DOHH2 (cell line): ENCODE data around the gene THEM5.
"Not testable (repeated sequence)": the region's sequence is repeated elsewhere in the genome, so short reads cannot be mapped to it uniquely, and the experiment has no call there.

Experiments used
- H3F3A ChIP-seq: fragments of 200-600 bp; sonication (generic), shearing (Covaris generic); 2 replicates; pipeline ENCODE4 v1.6.0; 2016; ENCODE audit warnings: antibody characterized with exemption, mild to moderate bottlenecking; ENCODE audit not compliant: control insufficient read depth, insufficient read depth
- H3K27ac ChIP-seq: fragments of 200-600 bp; sonication (generic); 2 replicates; pipeline ENCODE4 v1.5.1; 2014; ENCODE audit warnings: low read depth, mild to moderate bottlenecking, low read length, moderate library complexity
- H3K27me3 ChIP-seq: fragments of 200-600 bp; sonication (generic); 2 replicates; pipeline ENCODE4 v1.6.1; 2014; ENCODE audit warnings: mild to moderate bottlenecking, low read length, mixed read lengths; ENCODE audit not compliant: control insufficient read depth
- H3K36me3 ChIP-seq: fragments of 200-600 bp; sonication (generic); 2 replicates; pipeline ENCODE4 v1.6.1; 2014; ENCODE audit warnings: mild to moderate bottlenecking, low read length, moderate library complexity, mixed read lengths; ENCODE audit not compliant: control insufficient read depth
- H3K4me1 ChIP-seq: fragments of 200-600 bp; sonication (generic); 2 replicates; pipeline ENCODE4 v1.6.1; 2014; ENCODE audit warnings: mild to moderate bottlenecking, low read length, mixed read lengths; ENCODE audit not compliant: control insufficient read depth
- H3K4me2 ChIP-seq: fragments of 200-600 bp; sonication (generic); 2 replicates; pipeline ENCODE4 v1.6.0; 2014; ENCODE audit warnings: mild to moderate bottlenecking, low read length, moderate library complexity
- H3K4me3 ChIP-seq: fragments of 200-600 bp; sonication (generic); 2 replicates; pipeline ENCODE4 v1.5.1; 2014; ENCODE audit warnings: mild to moderate bottlenecking, low read length, mixed read lengths
- H3K79me2 ChIP-seq: fragments of 200-600 bp; sonication (generic); 2 replicates; pipeline ENCODE4 v1.6.1; 2014; ENCODE audit warnings: mild to moderate bottlenecking, low read length, mixed read lengths; ENCODE audit not compliant: control insufficient read depth
- H3K9me2 ChIP-seq: fragments of 200-600 bp; sonication (generic); replicated peaks from 2 replicates; pipeline ENCODE4 v1.6.1; 2014; ENCODE audit warnings: mild to moderate bottlenecking, low read length, mixed read lengths; ENCODE audit not compliant: control insufficient read depth
- H3K9me3 ChIP-seq: fragments of 200-600 bp; sonication (generic); 2 replicates; pipeline ENCODE4 v1.6.1; 2014; ENCODE audit warnings: antibody characterized with exemption, low read length, mixed read lengths; ENCODE audit not compliant: control insufficient read depth, insufficient read depth
- H4K20me1 ChIP-seq: fragments of 200-600 bp; sonication (generic); 2 replicates; pipeline ENCODE4 v1.6.0; 2014; ENCODE audit warnings: low read depth, mild to moderate bottlenecking, antibody characterized with exemption, low read length, moderate library complexity; ENCODE audit not compliant: control insufficient read depth, insufficient read depth
- CTCF ChIP-seq: fragments of 200-600 bp; sonication (generic); IDR thresholded peaks from one replicate; pipeline ENCODE4 v1.5.1; 2014; ENCODE audit warnings: antibody characterized with exemption, mild to moderate bottlenecking, low read depth, low read length; ENCODE audit not compliant: poor library complexity, severe bottlenecking
- EZH2phosphoT487 ChIP-seq: fragments of 200-600 bp; sonication (generic); IDR thresholded peaks from 2 replicates; pipeline ENCODE4 v1.6.1; 2017; ENCODE audit warnings: borderline replicate concordance, mild to moderate bottlenecking, antibody characterized with exemption, low read length, moderate library complexity, mixed read lengths

THEM5 gene

GRCh38 chr1:151875419-151876097 lies 22.0 kb upstream of the THEM5 start:
- peaks cover 33% of the 10 kb centered on the region for H3K36me3 ChIP-seq
- H4K20me1 ChIP-seq = no peaks in the 10 kb centered on the region; the same call in 1 of the 2 replicates
- H3K79me2 ChIP-seq = no peaks in the 10 kb centered on the region
- no peak overlapping the region for H3K27ac ChIP-seq
- no peak overlapping the region for H3K4me2 ChIP-seq
- H3K4me3 ChIP-seq = no peak overlapping the region
- TF ChIP-seq CTCF (no peak), EZH2phosphoT487 (no peak)
- H3K9me2 ChIP-seq = no peaks in the 10 kb centered on the region
- no peaks in the 10 kb centered on the region for H3F3A ChIP-seq
- H3K4me1 ChIP-seq = peaks cover 5% of the 10 kb centered on the region; the same call in 1 of the 2 replicates
- no peaks in the 10 kb centered on the region for H3K27me3 ChIP-seq
- H3K9me3 ChIP-seq = no peaks in the 10 kb centered on the region

- H3K36me3 ChIP-seq = peaks cover 26% of the 10 kb centered on the region
- H3K4me2 ChIP-seq = not testable (repeated sequence)
These were observed 19.3 kb upstream of the THEM5 start for GRCh38 chr1:151872776-151873175.

GRCh38 chr1:151871284-151872030 lies 17.9 kb upstream of the THEM5 start:
- Histone ChIP-seq H3K79me2 (no peaks in the 10 kb centered on the region), H3K36me3 (peaks cover 26% of the 10 kb centered on the region), H3K9me2 (no peaks in the 10 kb centered on the region), H3K4me1 (peaks cover 8% of the 10 kb centered on the region; the same call in 1 of the 2 replicates), H3K27ac (no peak overlapping the region), H3K27me3 (no peaks in the 10 kb centered on the region), H3K4me3 (no peak overlapping the region), H4K20me1 (no peaks in the 10 kb centered on the region; the same call in 1 of the 2 replicates), H3F3A (no peaks in the 10 kb centered on the region), H3K4me2 (no peak overlapping the region), H3K9me3 (no peaks in the 10 kb centered on the region)
- no peak for TF ChIP-seq EZH2phosphoT487
- TF ChIP-seq CTCF = no peak

More at GRCh38 chr1:151872776-151873175, 19.3 kb upstream of the THEM5 start:
- not testable (repeated sequence) for H3K79me2 ChIP-seq, H4K20me1 ChIP-seq, H3K27ac ChIP-seq, H3K4me1 ChIP-seq, H3K9me3 ChIP-seq, H3K9me2 ChIP-seq, H3K4me3 ChIP-seq, H3K27me3 ChIP-seq, H3F3A ChIP-seq

GRCh38 chr1:151868486-151868885 lies 15.0 kb upstream of the THEM5 start:
- peaks cover 11% of the 10 kb centered on the region for H3K27me3 ChIP-seq
- no peak overlapping the region for H3K27ac ChIP-seq
- H3K4me1 ChIP-seq = 0 out of 2 replicates have a peak, but pooled peaks cover 3% of the 10 kb centered on the region
- no peaks in the 10 kb centered on the region for H3K9me3 ChIP-seq
- H3K79me2 ChIP-seq = no peaks in the 10 kb centered on the region
- no peaks in the 10 kb centered on the region for H4K20me1 ChIP-seq
- H3K36me3 ChIP-seq = peaks cover 2% of the 10 kb centered on the region
- no peak overlapping the region for H3K4me3 ChIP-seq
- TF ChIP-seq EZH2phosphoT487 (no peak), CTCF (no peak)
- H3K9me2 ChIP-seq = no peaks in the 10 kb centered on the region
- H3K4me2 ChIP-seq = no peak overlapping the region
- no peaks in the 10 kb centered on the region for H3F3A ChIP-seq
